Sigmoid colon (tissue), 7 donors: Measurements from ENCODE around the gene ZSWIM6. TPM values are rescaled to one million over a fixed set of nuclear protein-coding genes. Genes with fewer than 3 reads are reported as not detected.

Experiments used
- DNase-seq: peaks from one replicate; pipeline ENCODE4 v3.0.0-alpha.2; 2019
- H3K27ac ChIP-seq, 4 donors: fragments of 200-600 bp; sonication (generic); one replicate each; pipeline ENCODE4 v1.5.1; 2016 to 2019; ENCODE audit warnings: mild to moderate bottlenecking in 1 of 4
- H3K27me3 ChIP-seq, 3 donors: fragments of 200-600 bp; sonication (generic); one replicate each; pipeline ENCODE4 v1.5.1; 2019; ENCODE audit warnings: mild to moderate bottlenecking in 1 of 3
- H3K36me3 ChIP-seq, 4 donors: fragments of 200-600 bp; sonication (generic); one replicate each; pipeline ENCODE4 v1.5.1; 2016 to 2019
- H3K4me1 ChIP-seq, 4 donors: fragments of 200-600 bp; sonication (generic); one replicate each; pipeline ENCODE4 v1.5.1; 2017 to 2019
- H3K4me3 ChIP-seq, 4 donors: fragments of 200-600 bp; sonication (generic); one replicate each; pipeline ENCODE4 v1.5.1; 2017 to 2019; ENCODE audit warnings: mild to moderate bottlenecking in 2 of 4, moderate library complexity in 1 of 4
- H3K9me3 ChIP-seq, 4 donors: fragments of 200-600 bp in 3 of 4; sonication (generic) in 3 of 4; one replicate each; pipeline versions ENCODE4 v1.5.1 to v1.6.1; 2013 to 2019
- CTCF ChIP-seq, 4 experiments: fragments of 450-650 bp in 3 of 4; fragments of 200-600 bp in 1 of 4; IDR thresholded peaks; one replicate each; pipeline ENCODE4 v1.5.1; 2016 to 2019; ENCODE audit warnings: antibody characterized with exemption in 4 of 4, mild to moderate bottlenecking in 3 of 4, moderate library complexity in 2 of 4
- EP300 ChIP-seq, 4 donors: sonication (generic); formaldehyde crosslinking; IDR thresholded peaks; one replicate each; pipeline ENCODE4 v1.6.1; 2017; ENCODE audit warnings: antibody characterized with exemption in 4 of 4
- POLR2A ChIP-seq, 2 donors: fragments of 450-650 bp; IDR thresholded peaks; one replicate each; pipeline ENCODE4 v1.6.1; 2016; ENCODE audit warnings: antibody characterized with exemption in 2 of 2, mild to moderate bottlenecking in 2 of 2, moderate library complexity in 2 of 2
- POLR2AphosphoS5 ChIP-seq, 4 donors: sonication (generic); formaldehyde crosslinking; IDR thresholded peaks; one replicate each; pipeline ENCODE4 v1.6.1; 2017; ENCODE audit warnings: antibody characterized with exemption in 4 of 4
- WGBS, 2 donors: extraction: QIAGEN DNeasy Blood & Tissue Kit; methylation state at CpG; one replicate each; pipeline ENCODE4 v1.1.7; 2013; 5-methylcytosine and 5-hydroxymethylcytosine counted together
- intact Hi-C: fragments of 100-400 bp; cut with DNase I; formaldehyde crosslinking; loops from one replicate; pipeline ENCODE4 v1.15.1; 2023
- polyA plus RNA-seq, 3 donors: library from polyadenylated mRNA; stranded (reverse); fragments of 200-250 nt; gene quantifications; one replicate each; pipeline ENCODE4 v1.2.3, GENCODE V29; 2013
- total RNA-seq, 4 donors: library from RNA; depleted of rRNA; stranded (reverse); fragments of >200 nt; gene quantifications; one replicate each; pipeline ENCODE4 v1.1.0, GENCODE V29; 2016
- donor health status: healthy with polysubstance abuse.
- donor health status: Bipolar disorder and iron deficiency.
- donor health status: healthy.

ZSWIM6 gene
- total and polyA plus RNA-seq, 7 donors: 4.2 to 17.7 (median 11.3) TPM

- no peak overlapping the region for H3K27ac ChIP-seq
- peaks cover 0 to 40% (median 25%) of the 10 kb centered on the region in 4 donors for H3K4me1 ChIP-seq
- no peak overlapping the region for H3K4me3 ChIP-seq
- peaks cover 0 to 5% (median 0%) of the 10 kb centered on the region in 4 donors for H3K36me3 ChIP-seq
- no peak for DNase-seq
- no peaks in the 10 kb centered on the region for H3K9me3 ChIP-seq
- no peak for TF ChIP-seq POLR2AphosphoS5 (IDR thresholded peaks at IDR 0.05)
- no peak for TF ChIP-seq POLR2A (IDR thresholded peaks at IDR 0.05)
- no peak for TF ChIP-seq EP300 (IDR thresholded peaks at IDR 0.05)
- TF ChIP-seq CTCF (IDR thresholded peaks at IDR 0.05): no peak
- WGBS, 2 donors: 75 to 83% methylated on average over 3 of the region's 3 CpGs
- no peaks in the 10 kb centered on the region for H3K27me3 ChIP-seq
- intact Hi-C loops: no loop called here
These were observed 57.6 kb downstream of the ZSWIM6 start for GRCh38 chr5:61389609-61390008.

GRCh38 chr5:61394078-61394704 lies 62.1 kb downstream of the ZSWIM6 start:
- H3K36me3 ChIP-seq: peaks cover 0 to 5% (median 0%) of the 10 kb centered on the region in 4 donors
- H3K4me1 ChIP-seq: peaks cover 0 to 17% (median 9%) of the 10 kb centered on the region in 4 donors
- no peak overlapping the region for H3K4me3 ChIP-seq
- 94 to 96% methylated on average over 1 of the region's 1 CpG for WGBS, 2 donors
- intact Hi-C loops: no loop called here
- no peak overlapping the region for H3K27ac ChIP-seq
- no peak for TF ChIP-seq EP300 (IDR thresholded peaks at IDR 0.05)
- no peak for TF ChIP-seq POLR2AphosphoS5 (IDR thresholded peaks at IDR 0.05)
- no peak for TF ChIP-seq CTCF (IDR thresholded peaks at IDR 0.05)
- TF ChIP-seq POLR2A (IDR thresholded peaks at IDR 0.05): no peak
- H3K27me3 ChIP-seq: no peaks in the 10 kb centered on the region
- H3K9me3 ChIP-seq: no peaks in the 10 kb centered on the region
- DNase-seq: no peak

- Histone ChIP-seq H3K27me3 (no peaks in the 10 kb centered on the region), H3K9me3 (no peaks in the 10 kb centered on the region), H3K36me3 (peaks cover 0 to 5% (median 0%) of the 10 kb centered on the region in 4 donors), H3K27ac (no peak overlapping the region), H3K4me1 (peaks cover 0 to 23% (median 10%) of the 10 kb centered on the region in 4 donors), H3K4me3 (no peak overlapping the region)
- 91 to 94% methylated on average over 2 of the region's 2 CpGs for WGBS, 2 donors
- TF ChIP-seq POLR2A (IDR thresholded peaks at IDR 0.05) (no peak), CTCF (IDR thresholded peaks at IDR 0.05) (no peak), POLR2AphosphoS5 (IDR thresholded peaks at IDR 0.05) (no peak), EP300 (IDR thresholded peaks at IDR 0.05) (no peak)
- intact Hi-C loops: no loop called here
- no peak for DNase-seq
These were observed 62.7 kb downstream of the ZSWIM6 start for GRCh38 chr5:61394793-61395192.

- Histone ChIP-seq H3K4me1 (peaks cover 0 to 47% (median 26%) of the 10 kb centered on the region in 4 donors), H3K27me3 (no peaks in the 10 kb centered on the region), H3K27ac (no peak overlapping the region), H3K36me3 (no peaks in the 10 kb centered on the region), H3K9me3 (no peaks in the 10 kb centered on the region), H3K4me3 (no peak overlapping the region)
- DNase-seq: no peak
- intact Hi-C loops: no loop called here
- WGBS, 2 donors: 47 to 68% methylated on average over 1 of the region's 1 CpG
- TF ChIP-seq EP300 (IDR thresholded peaks at IDR 0.05): no peak
- no peak for TF ChIP-seq POLR2AphosphoS5 (IDR thresholded peaks at IDR 0.05)
- no peak for TF ChIP-seq CTCF (IDR thresholded peaks at IDR 0.05)
- TF ChIP-seq POLR2A (IDR thresholded peaks at IDR 0.05): no peak
These were observed 65.2 kb downstream of the ZSWIM6 start for GRCh38 chr5:61397238-61397637.

GRCh38 chr5:61397937-61398336 lies 65.9 kb downstream of the ZSWIM6 start:
- 93 to 94% methylated on average over 2 of the region's 2 CpGs for WGBS, 2 donors

More at GRCh38 chr5:61397937-61398336, 65.9 kb downstream of the ZSWIM6 start:
- no peak overlapping the region for H3K4me3 ChIP-seq
- peaks cover 0 to 53% (median 29%) of the 10 kb centered on the region in 4 donors for H3K4me1 ChIP-seq
- no peaks in the 10 kb centered on the region for H3K36me3 ChIP-seq
- H3K9me3 ChIP-seq: no peaks in the 10 kb centered on the region
- no peak overlapping the region for H3K27ac ChIP-seq
- no peak for TF ChIP-seq EP300 (IDR thresholded peaks at IDR 0.05)
- TF ChIP-seq CTCF (IDR thresholded peaks at IDR 0.05): no peak
- no peak for TF ChIP-seq POLR2A (IDR thresholded peaks at IDR 0.05)
- no peak for TF ChIP-seq POLR2AphosphoS5 (IDR thresholded peaks at IDR 0.05)
- intact Hi-C loops: no loop called here
- H3K27me3 ChIP-seq: no peaks in the 10 kb centered on the region
- no peak for DNase-seq
